HCT116 (cell line): Measurements from ENCODE around the gene CC2D1A. TPM values are rescaled to one million over a fixed set of nuclear protein-coding genes. Genes with fewer than 3 reads are reported as not detected.

Experiments used
- ATAC-seq: fragments of 200-7000 bp; cut with Tn5 transposase; 2 replicates; pipeline ENCODE4 v1.9.1; 2020; ENCODE audit warnings: mild to moderate bottlenecking, moderate library complexity
- BruUV-seq: library from RNA; stranded (reverse); fragments of 400-500 nt; replicated peaks from 2 replicates; lab custom pipeline; 2021; lab: Mats Ljungman, UMichigan
- CTCF ChIA-PET: fragments of 300-600 bp; sonication (Branson Sonifier 250); formaldehyde crosslinking; loops from one replicate; lab custom pipeline; 2021; ENCODE audit warnings: antibody characterized with exemption; lab: Charles Lee
- POLR2A ChIA-PET: fragments of 300-600, 350-600 bp; sonication (Branson Sonifier 250); formaldehyde crosslinking; loops from one replicate; lab custom pipeline; 2021; ENCODE audit warnings: antibody characterized with exemption; lab: Charles Lee
- RAD21 ChIA-PET, 2 experiments: fragments of 300-600 bp; sonication (Branson Sonifier 250); formaldehyde crosslinking; loops; one replicate each; lab custom pipeline; 2023; ENCODE audit warnings: low total read pairs in 2 of 2; ENCODE audit not compliant: uncharacterized antibody in 2 of 2, unreplicated experiment in 2 of 2, low non-redundant PET in 1 of 2; lab: Charles Lee
- DNase-seq: peaks from one replicate; pipeline ENCODE4 v3.0.0-alpha.2; 2010; ENCODE audit warnings: low read depth, low spot score
- H2AFZ ChIP-seq: fragments of 200-600 bp; shearing (Covaris generic), sonication (generic); 2 replicates; pipeline ENCODE4 v1.6.1; 2017; ENCODE audit warnings: low read depth, mixed run types, mixed read lengths, antibody characterized with exemption, low read length; ENCODE audit not compliant: poor library complexity, severe bottlenecking
- H3K27ac ChIP-seq: 2 replicates; pipeline ENCODE4 v1.5.1; 2012; ENCODE audit warnings: low read depth, low read length
- H3K27me3 ChIP-seq: fragments of 200-600 bp; sonication (generic); 2 replicates; pipeline ENCODE4 v1.6.1; 2016; ENCODE audit warnings: mixed run types, low read length, mixed read lengths; ENCODE audit not compliant: insufficient read depth
- H3K36me3 ChIP-seq, 2 experiments: fragments of 200-500 bp in 1 of 2; fragments of 200-600 bp in 1 of 2; sonication (Bioruptor generic) in 1 of 2; sonication (generic) in 1 of 2; 2 replicates each; pipeline versions ENCODE4 v1.5.1 to v1.6.1; 2014 to 2016; ENCODE audit warnings: low read length in 2 of 2, inconsistent platforms in 1 of 2, mixed read lengths in 1 of 2, mixed run types in 1 of 2; ENCODE audit not compliant: insufficient read depth in 2 of 2, control insufficient read depth in 1 of 2
- H3K4me1 ChIP-seq, 2 experiments: fragments of 200-600 bp in 1 of 2; sonication (generic) in 1 of 2; 2 replicates each; pipeline versions ENCODE4 v1.5.1 to v1.6.1; 2012 to 2017; ENCODE audit warnings: low read length in 2 of 2, inconsistent platforms in 1 of 2, mild to moderate bottlenecking in 1 of 2, mixed read lengths in 1 of 2, mixed run types in 1 of 2, moderate library complexity in 1 of 2; ENCODE audit not compliant: insufficient read depth in 2 of 2, control insufficient read depth in 1 of 2
- H3K4me2 ChIP-seq: fragments of 200-600 bp; sonication (generic); 2 replicates; pipeline ENCODE4 v1.6.1; 2017; ENCODE audit warnings: mixed run types, low read length, mixed read lengths
- H3K4me3 ChIP-seq, 2 experiments: fragments of 200-600 bp in 1 of 2; sonication (generic) in 1 of 2; replicated peaks in 1 of 2; 2 replicates each; pipeline ENCODE4 v1.5.1; 2011 to 2016; ENCODE audit warnings: low read length in 2 of 2, control low read depth in 1 of 2, low read depth in 1 of 2, mild to moderate bottlenecking in 1 of 2, mixed read lengths in 1 of 2, mixed run types in 1 of 2
- H3K79me2 ChIP-seq: fragments of 200-600 bp; sonication (generic); 2 replicates; pipeline ENCODE4 v1.6.1; 2017; ENCODE audit warnings: mild to moderate bottlenecking, mixed run types, low read length, moderate library complexity, mixed read lengths; ENCODE audit not compliant: insufficient read depth
- H3K9ac ChIP-seq: fragments of 200-600 bp; sonication (generic); 2 replicates; pipeline ENCODE4 v1.6.1; 2016; ENCODE audit warnings: low read length, mixed read lengths
- H3K9me2 ChIP-seq: fragments of 200-600 bp; sonication (generic), shearing (Covaris generic); 2 replicates; pipeline ENCODE4 v1.6.1; 2017; ENCODE audit warnings: mixed run types, mild to moderate bottlenecking, moderate library complexity; ENCODE audit not compliant: insufficient read depth
- H3K9me3 ChIP-seq, 2 experiments: fragments of 200-500 bp in 1 of 2; fragments of 200-600 bp in 1 of 2; sonication (Bioruptor generic) in 1 of 2; sonication (generic) in 1 of 2; 2 replicates each; pipeline ENCODE4 v1.6.1; 2014 to 2017; ENCODE audit warnings: low read length in 2 of 2, mixed read lengths in 2 of 2, inconsistent platforms in 1 of 2, low read depth in 1 of 2, mild to moderate bottlenecking in 1 of 2, mixed run types in 1 of 2, moderate library complexity in 1 of 2; ENCODE audit not compliant: control insufficient read depth in 1 of 2, insufficient read depth in 1 of 2
- H4K20me1 ChIP-seq: fragments of 200-600 bp; sonication (generic), shearing (Covaris generic); 2 replicates; pipeline ENCODE4 v1.6.1; 2017; ENCODE audit warnings: mixed run types, mild to moderate bottlenecking, moderate library complexity; ENCODE audit not compliant: insufficient read depth
- CTCF ChIP-seq, 3 experiments: fragments of 200-600 bp in 1 of 3; sonication (generic) in 1 of 3; IDR thresholded peaks in 2 of 3; conservative IDR thresholded peaks in 1 of 3; 2 replicates each; pipeline ENCODE4 v1.5.1; 2012 to 2017; ENCODE audit warnings: low read depth in 2 of 3, low read length in 2 of 3, antibody characterized with exemption in 1 of 3, borderline replicate concordance in 1 of 3, control low read depth in 1 of 3, mild to moderate bottlenecking in 1 of 3, mixed read lengths in 1 of 3, mixed run types in 1 of 3, moderate library complexity in 1 of 3; ENCODE audit not compliant: insufficient read depth in 1 of 3
- intact Hi-C: fragments of 100-400 bp; cut with micrococcal nuclease; formaldehyde crosslinking; loops from 2 replicates; pipeline ENCODE4 v1.10.0; 2022
- total RNA-seq: library from RNA; stranded (reverse); gene quantifications from one replicate; pipeline ENCODE4 v1.2.1, GENCODE V29; 2021; ENCODE audit not compliant: unreplicated experiment
- TF ChIP-seq, protein P1 (sequence below): IDR thresholded peaks from 2 replicates; pipeline ENCODE4 v1.6.1; 2012; ENCODE audit warnings: low read depth

CC2D1A gene
- total RNA-seq, 1 experiment from 2014 or later, result 51.5 TPM

DNA sequence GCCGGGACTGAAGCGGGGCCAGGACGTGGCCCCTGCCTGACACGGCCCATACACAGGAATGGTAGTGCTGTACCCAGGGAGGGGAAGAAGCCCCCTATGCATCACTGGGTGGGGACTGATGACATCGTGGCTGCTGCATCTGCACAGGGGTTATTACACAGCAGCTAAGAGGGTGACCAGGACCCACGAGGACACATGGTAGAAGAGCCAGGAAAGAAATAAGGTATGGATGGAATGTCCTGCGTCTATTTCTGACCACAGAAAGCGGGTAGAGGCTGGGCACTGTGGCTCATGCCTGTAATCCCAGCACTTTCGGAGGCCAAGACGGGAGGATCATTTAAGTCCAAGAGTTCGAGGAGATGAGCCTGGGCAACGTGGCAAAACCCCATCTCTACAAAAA, 70.4 kb downstream of the CC2D1A start:
- Histone ChIP-seq H3K9me3 (no peaks in the 10 kb centered on the region), H4K20me1 (no peaks in the 10 kb centered on the region), H3K4me2 (no peak overlapping the region), H3K4me1 (peaks cover 0 to 10% of the 10 kb centered on the region in 2 experiments; a peak in 3 of 4 replicates), H3K27ac (no peak overlapping the region), H3K4me3 (no peak overlapping the region), H2AFZ (no peak overlapping the region), H3K9me2 (no peaks in the 10 kb centered on the region), H3K9ac (no peak overlapping the region), H3K36me3 (no peaks in the 10 kb centered on the region; a peak in 1 of 4 replicates), H3K79me2 (no peaks in the 10 kb centered on the region), H3K27me3 (no peaks in the 10 kb centered on the region)
- intact Hi-C loops, result no loop called here
- ChIA-PET POLR2A (interaction anchor here (0.9 kb wide), 1 partner anchor 62 kb away, joined by 4 read pairs; no protein-coding TSS in a partner anchor), CTCF (no interaction called here), RAD21 (no interaction called here)
- TF ChIP-seq CTCF (IDR thresholded peaks at IDR 0.05 in 2 of 3, conservative IDR thresholded peaks at IDR 0.05 in 1 of 3; ENCODE audit: borderline replicate concordance in 1 of 3, insufficient read depth in 1 of 3, low read depth in 2 of 3, low read length in 2 of 3), result no peak
- TF ChIP-seq, protein P1, sequence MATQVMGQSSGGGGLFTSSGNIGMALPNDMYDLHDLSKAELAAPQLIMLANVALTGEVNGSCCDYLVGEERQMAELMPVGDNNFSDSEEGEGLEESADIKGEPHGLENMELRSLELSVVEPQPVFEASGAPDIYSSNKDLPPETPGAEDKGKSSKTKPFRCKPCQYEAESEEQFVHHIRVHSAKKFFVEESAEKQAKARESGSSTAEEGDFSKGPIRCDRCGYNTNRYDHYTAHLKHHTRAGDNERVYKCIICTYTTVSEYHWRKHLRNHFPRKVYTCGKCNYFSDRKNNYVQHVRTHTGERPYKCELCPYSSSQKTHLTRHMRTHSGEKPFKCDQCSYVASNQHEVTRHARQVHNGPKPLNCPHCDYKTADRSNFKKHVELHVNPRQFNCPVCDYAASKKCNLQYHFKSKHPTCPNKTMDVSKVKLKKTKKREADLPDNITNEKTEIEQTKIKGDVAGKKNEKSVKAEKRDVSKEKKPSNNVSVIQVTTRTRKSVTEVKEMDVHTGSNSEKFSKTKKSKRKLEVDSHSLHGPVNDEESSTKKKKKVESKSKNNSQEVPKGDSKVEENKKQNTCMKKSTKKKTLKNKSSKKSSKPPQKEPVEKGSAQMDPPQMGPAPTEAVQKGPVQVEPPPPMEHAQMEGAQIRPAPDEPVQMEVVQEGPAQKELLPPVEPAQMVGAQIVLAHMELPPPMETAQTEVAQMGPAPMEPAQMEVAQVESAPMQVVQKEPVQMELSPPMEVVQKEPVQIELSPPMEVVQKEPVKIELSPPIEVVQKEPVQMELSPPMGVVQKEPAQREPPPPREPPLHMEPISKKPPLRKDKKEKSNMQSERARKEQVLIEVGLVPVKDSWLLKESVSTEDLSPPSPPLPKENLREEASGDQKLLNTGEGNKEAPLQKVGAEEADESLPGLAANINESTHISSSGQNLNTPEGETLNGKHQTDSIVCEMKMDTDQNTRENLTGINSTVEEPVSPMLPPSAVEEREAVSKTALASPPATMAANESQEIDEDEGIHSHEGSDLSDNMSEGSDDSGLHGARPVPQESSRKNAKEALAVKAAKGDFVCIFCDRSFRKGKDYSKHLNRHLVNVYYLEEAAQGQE, result no peak
- ATAC-seq (no peak), DNase-seq (no peak)
- no TSS peak for BruUV-seq
